Neural progenitor cell (in vitro differentiated cells): ENCODE data around the gene IQSEC1. TPM values are rescaled to one million over a fixed set of nuclear protein-coding genes. Genes with fewer than 3 reads are reported as not detected.
A peak's percentile ranks its signal among the peaks of the same experiment; 100 is the strongest.

ENCODE experiments used
- DNase-seq: peaks from one replicate; pipeline ENCODE4 v3.0.0-alpha.2; 2016; ENCODE audit warnings: low spot score
- H2AFZ ChIP-seq: fragments of 200-600 bp; sonication (generic); replicated peaks from 2 replicates; pipeline ENCODE4 v1.6.1; 2016; ENCODE audit warnings: antibody characterized with exemption
- H3F3A ChIP-seq: fragments of 200-600 bp; sonication (generic); 2 replicates; pipeline ENCODE4 v1.6.1; 2016; ENCODE audit warnings: antibody characterized with exemption, low read depth
- H3K27ac ChIP-seq: fragments of 200-600 bp; sonication (generic); 2 replicates; pipeline ENCODE4 v1.5.1; 2016; ENCODE audit warnings: mild to moderate bottlenecking
- H3K27me3 ChIP-seq: fragments of 200-600 bp; sonication (generic); 2 replicates; pipeline ENCODE4 v1.6.1; 2016; ENCODE audit warnings: mild to moderate bottlenecking, moderate library complexity
- H3K36me3 ChIP-seq: fragments of 200-600 bp; sonication (generic); 2 replicates; pipeline ENCODE4 v1.5.1; 2016
- H3K4me1 ChIP-seq: fragments of 200-600 bp; sonication (generic); 2 replicates; pipeline ENCODE4 v1.6.1; 2016; ENCODE audit warnings: mixed run types
- H3K4me2 ChIP-seq: fragments of 200-600 bp; sonication (generic); 2 replicates; pipeline ENCODE4 v1.6.1; 2016
- H3K4me3 ChIP-seq: fragments of 200-600 bp; sonication (generic); 2 replicates; pipeline ENCODE4 v1.5.1; 2016
- H3K79me2 ChIP-seq: fragments of 200-600 bp; sonication (generic); 2 replicates; pipeline ENCODE4 v1.6.1; 2016; ENCODE audit warnings: low read depth
- H3K9ac ChIP-seq: fragments of 200-600 bp; sonication (generic); 2 replicates; pipeline ENCODE4 v1.6.1; 2016
- H3K9me3 ChIP-seq: fragments of 200-600 bp; sonication (generic); 2 replicates; pipeline ENCODE4 v1.5.1; 2016; ENCODE audit warnings: low read depth
- H4K20me1 ChIP-seq: fragments of 200-600 bp; sonication (generic); 2 replicates; pipeline ENCODE4 v1.6.1; 2016; ENCODE audit warnings: low read depth
- H3K27ac Mint-ChIP-seq: 3 replicates; pipeline ENCODE4 v1.8.0; 2021; ENCODE audit warnings: mixed read lengths
- H3K27me3 Mint-ChIP-seq: 2 replicates; pipeline ENCODE4 v1.8.0; 2022; ENCODE audit warnings: low read depth, mild to moderate bottlenecking, inconsistent platforms, moderate library complexity, mixed read lengths; ENCODE audit not compliant: insufficient read depth
- H3K36me3 Mint-ChIP-seq: 3 replicates; pipeline ENCODE4 v1.8.0; 2021; ENCODE audit warnings: mixed read lengths
- H3K4me1 Mint-ChIP-seq: 3 replicates; pipeline ENCODE4 v1.8.0; 2021; ENCODE audit warnings: mixed read lengths
- H3K4me3 Mint-ChIP-seq: 3 replicates; pipeline ENCODE4 v1.8.0; 2021; ENCODE audit warnings: mild to moderate bottlenecking, moderate library complexity, mixed read lengths
- H3K9me3 Mint-ChIP-seq: 3 replicates; pipeline ENCODE4 v1.8.0; 2020; ENCODE audit warnings: mixed read lengths
- CTCF ChIP-seq: fragments of 200-600 bp; sonication (generic); IDR thresholded peaks from 2 replicates; pipeline ENCODE4 v1.5.1; 2017; ENCODE audit warnings: antibody characterized with exemption, mild to moderate bottlenecking
- EZH2 ChIP-seq: fragments of 200-600 bp; sonication (generic); IDR thresholded peaks from 2 replicates; pipeline ENCODE4 v1.6.1; 2017; ENCODE audit warnings: antibody characterized with exemption, mild to moderate bottlenecking, moderate library complexity
- EZH2phosphoT487 ChIP-seq: fragments of 200-600 bp; sonication (generic); IDR thresholded peaks from 2 replicates; pipeline ENCODE4 v1.6.1; 2017; ENCODE audit warnings: antibody characterized with exemption
- total RNA-seq: library from RNA; depleted of rRNA; stranded (reverse); fragments of >200 nt; gene quantifications from 2 replicates; pipeline ENCODE4 v1.2.3, GENCODE V29; 2015; ENCODE audit warnings: low replicate concordance

The IQSEC1 gene
- total RNA-seq, 1 donor from 2014 or later, result 8.9 TPM

GRCh38 chr3:13009946-13010315, 63.3 kb downstream of the IQSEC1 start:
- Histone ChIP-seq H3K36me3 (no peaks in the 10 kb centered on the region), H3K79me2 (no peaks in the 10 kb centered on the region), H3K9me3 (no peaks in the 10 kb centered on the region), H3K27me3 (no peaks in the 10 kb centered on the region), H2AFZ (no peak overlapping the region), H3K4me1 (peaks cover 23% of the 10 kb centered on the region), H4K20me1 (peaks cover 10% of the 10 kb centered on the region), H3K9ac (no peak overlapping the region), H3F3A (no peaks in the 10 kb centered on the region), H3K4me2 (no peak overlapping the region), H3K4me3 (no peak overlapping the region), H3K27ac (no peak overlapping the region)
- peaks cover 3% of the 10 kb centered on the region for H3K27me3 Mint-ChIP-seq
- DNase-seq, result no peak
- H3K36me3 Mint-ChIP-seq, result no peaks in the 10 kb centered on the region
- peak overlapping the region; percentile 68 for H3K27ac Mint-ChIP-seq
- no peaks in the 10 kb centered on the region for H3K9me3 Mint-ChIP-seq
- peaks cover 50% of the 10 kb centered on the region for H3K4me1 Mint-ChIP-seq
- no peak for TF ChIP-seq EZH2
- no peak for TF ChIP-seq EZH2phosphoT487
- no peak for TF ChIP-seq CTCF
- H3K4me3 Mint-ChIP-seq, result no peak overlapping the region

- Histone ChIP-seq H3K27me3 (no peaks in the 10 kb centered on the region), H3K36me3 (no peaks in the 10 kb centered on the region), H2AFZ (no peak overlapping the region), H3K27ac (no peak overlapping the region), H4K20me1 (peaks cover 10% of the 10 kb centered on the region), H3F3A (peaks cover 2% of the 10 kb centered on the region), H3K4me3 (no peak overlapping the region), H3K79me2 (no peaks in the 10 kb centered on the region), H3K4me2 (no peak overlapping the region), H3K9ac (no peak overlapping the region), H3K4me1 (peaks cover 28% of the 10 kb centered on the region), H3K9me3 (no peaks in the 10 kb centered on the region)
- TF ChIP-seq CTCF, result no peak
- TF ChIP-seq EZH2phosphoT487, result no peak
- no peak for TF ChIP-seq EZH2
- peak overlapping the region; percentile 68 for H3K27ac Mint-ChIP-seq
- H3K9me3 Mint-ChIP-seq, result no peaks in the 10 kb centered on the region
- peaks cover 3% of the 10 kb centered on the region for H3K27me3 Mint-ChIP-seq
- H3K36me3 Mint-ChIP-seq, result no peaks in the 10 kb centered on the region
- no peak overlapping the region for H3K4me3 Mint-ChIP-seq
- peaks cover 55% of the 10 kb centered on the region for H3K4me1 Mint-ChIP-seq
- DNase-seq, result no peak
Measured at GRCh38 chr3:13009132-13009945, 63.9 kb downstream of the IQSEC1 start.

- H3K9me3 ChIP-seq, result no peaks in the 10 kb centered on the region
- H3K9me3 Mint-ChIP-seq, result no peaks in the 10 kb centered on the region
- no peaks in the 10 kb centered on the region for H3K79me2 ChIP-seq
- no peak overlapping the region for H3K27ac ChIP-seq
- H3K4me1 Mint-ChIP-seq, result peaks cover 65% of the 10 kb centered on the region
- H3K4me3 ChIP-seq, result no peak overlapping the region
- no peak overlapping the region for H3K4me2 ChIP-seq
- TF ChIP-seq CTCF (no peak), EZH2phosphoT487 (no peak), EZH2 (no peak)
- peaks cover 31% of the 10 kb centered on the region for H3K4me1 ChIP-seq
- H3K9ac ChIP-seq, result no peak overlapping the region
- H4K20me1 ChIP-seq, result peaks cover 10% of the 10 kb centered on the region
- no peak overlapping the region for H2AFZ ChIP-seq
- no peaks in the 10 kb centered on the region for H3K27me3 ChIP-seq
- peaks cover 3% of the 10 kb centered on the region for H3K27me3 Mint-ChIP-seq
- peak overlapping the region; percentile 88 for H3K27ac Mint-ChIP-seq
- H3F3A ChIP-seq, result peaks cover 5% of the 10 kb centered on the region
- no peak for DNase-seq
- H3K4me3 Mint-ChIP-seq, result no peak overlapping the region
- H3K36me3 Mint-ChIP-seq, result no peaks in the 10 kb centered on the region
- no peaks in the 10 kb centered on the region for H3K36me3 ChIP-seq
Measured at GRCh38 chr3:13008155-13008995, 64.9 kb downstream of the IQSEC1 start.
